ENCODE results near the gene ANKH.

ANKH gene

DNA sequence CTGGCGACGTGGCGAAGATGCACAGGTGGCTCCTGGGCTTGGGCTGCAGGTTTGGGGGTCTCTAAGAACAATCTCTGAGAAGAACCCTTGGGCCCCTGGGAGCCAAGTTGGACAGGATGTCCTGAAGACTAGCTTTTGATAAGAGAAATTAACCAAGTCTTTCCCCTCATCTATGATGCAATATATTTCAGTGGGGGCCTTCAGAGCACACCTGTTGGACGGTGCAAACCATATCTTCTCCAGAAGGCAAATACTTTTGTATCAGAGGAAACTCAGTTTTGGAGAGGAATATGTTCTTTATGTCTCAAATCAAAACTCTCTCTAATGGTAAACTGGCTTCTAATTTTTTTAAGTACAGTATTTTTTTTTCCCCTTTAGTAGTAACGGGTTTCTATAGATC, 178.5 kb downstream of the ANKH start:
- no peak for TF ChIP-seq ZBTB7A (IDR thresholded peaks at IDR 0.05; ENCODE audit: low read depth)
- no peak for TF ChIP-seq YY1 (IDR thresholded peaks at IDR 0.05; ENCODE audit: low read depth)
- TF ChIP-seq EGR1 (IDR thresholded peaks at IDR 0.05): no peak
- no peak for TF ChIP-seq TAF1 (IDR thresholded peaks at IDR 0.05; ENCODE audit: low read depth)
- TF ChIP-seq FOXM1 (IDR thresholded peaks at IDR 0.05; ENCODE audit: borderline replicate concordance, low read depth): no peak
- TF ChIP-seq, protein P1, sequence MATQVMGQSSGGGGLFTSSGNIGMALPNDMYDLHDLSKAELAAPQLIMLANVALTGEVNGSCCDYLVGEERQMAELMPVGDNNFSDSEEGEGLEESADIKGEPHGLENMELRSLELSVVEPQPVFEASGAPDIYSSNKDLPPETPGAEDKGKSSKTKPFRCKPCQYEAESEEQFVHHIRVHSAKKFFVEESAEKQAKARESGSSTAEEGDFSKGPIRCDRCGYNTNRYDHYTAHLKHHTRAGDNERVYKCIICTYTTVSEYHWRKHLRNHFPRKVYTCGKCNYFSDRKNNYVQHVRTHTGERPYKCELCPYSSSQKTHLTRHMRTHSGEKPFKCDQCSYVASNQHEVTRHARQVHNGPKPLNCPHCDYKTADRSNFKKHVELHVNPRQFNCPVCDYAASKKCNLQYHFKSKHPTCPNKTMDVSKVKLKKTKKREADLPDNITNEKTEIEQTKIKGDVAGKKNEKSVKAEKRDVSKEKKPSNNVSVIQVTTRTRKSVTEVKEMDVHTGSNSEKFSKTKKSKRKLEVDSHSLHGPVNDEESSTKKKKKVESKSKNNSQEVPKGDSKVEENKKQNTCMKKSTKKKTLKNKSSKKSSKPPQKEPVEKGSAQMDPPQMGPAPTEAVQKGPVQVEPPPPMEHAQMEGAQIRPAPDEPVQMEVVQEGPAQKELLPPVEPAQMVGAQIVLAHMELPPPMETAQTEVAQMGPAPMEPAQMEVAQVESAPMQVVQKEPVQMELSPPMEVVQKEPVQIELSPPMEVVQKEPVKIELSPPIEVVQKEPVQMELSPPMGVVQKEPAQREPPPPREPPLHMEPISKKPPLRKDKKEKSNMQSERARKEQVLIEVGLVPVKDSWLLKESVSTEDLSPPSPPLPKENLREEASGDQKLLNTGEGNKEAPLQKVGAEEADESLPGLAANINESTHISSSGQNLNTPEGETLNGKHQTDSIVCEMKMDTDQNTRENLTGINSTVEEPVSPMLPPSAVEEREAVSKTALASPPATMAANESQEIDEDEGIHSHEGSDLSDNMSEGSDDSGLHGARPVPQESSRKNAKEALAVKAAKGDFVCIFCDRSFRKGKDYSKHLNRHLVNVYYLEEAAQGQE (IDR thresholded peaks at IDR 0.05; ENCODE audit: low read depth): no peak
- no peak for TF ChIP-seq USF1 (IDR thresholded peaks at IDR 0.05)
- TF ChIP-seq TCF12 (IDR thresholded peaks at IDR 0.05; ENCODE audit: low read depth): no peak
- no peak for TF ChIP-seq EP300 (IDR thresholded peaks at IDR 0.05; ENCODE audit: borderline replicate concordance)
- TF ChIP-seq NFIC (IDR thresholded peaks at IDR 0.05): no peak
- no peak for TF ChIP-seq CREB1 (IDR thresholded peaks at IDR 0.05; ENCODE audit: low read depth)
- TF ChIP-seq RAD21 (IDR thresholded peaks at IDR 0.05; ENCODE audit: low read depth): no peak

DNA sequence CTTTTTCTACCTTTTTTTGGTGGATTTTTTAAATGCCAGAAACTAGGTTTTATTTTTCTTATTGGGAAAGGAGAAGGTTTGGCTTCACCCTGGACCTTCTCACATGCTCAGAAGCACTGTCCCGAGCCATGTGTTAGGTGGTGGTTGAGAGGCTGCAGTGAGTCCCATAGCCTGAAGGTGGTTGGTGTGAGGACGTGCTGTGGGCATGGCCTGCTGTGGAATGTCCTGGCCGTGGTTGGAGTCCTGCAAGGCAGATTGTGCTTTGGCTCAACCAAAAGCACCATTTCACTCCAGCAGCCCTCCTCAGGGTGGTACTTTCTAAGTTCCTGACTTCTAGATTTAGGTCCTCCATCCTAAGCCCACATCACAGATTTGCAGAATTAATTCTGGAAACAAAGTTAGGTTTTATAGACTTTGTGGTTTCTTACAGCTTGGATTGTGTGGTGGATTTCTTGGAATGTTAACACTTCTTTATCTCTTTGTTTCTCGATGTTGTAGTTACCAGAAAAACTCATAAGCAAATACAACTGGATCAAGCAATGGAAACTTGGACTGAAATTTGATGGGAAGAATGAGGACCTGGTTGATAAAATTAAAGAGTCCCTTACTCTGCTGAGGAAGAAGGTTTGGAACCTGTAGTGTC, 184.4 kb downstream of the ANKH start:
- TF ChIP-seq NFIC (IDR thresholded peaks at IDR 0.05) (no peak), TCF12 (IDR thresholded peaks at IDR 0.05; ENCODE audit: low read depth) (no peak), EP300 (IDR thresholded peaks at IDR 0.05; ENCODE audit: borderline replicate concordance) (no peak)

DNA sequence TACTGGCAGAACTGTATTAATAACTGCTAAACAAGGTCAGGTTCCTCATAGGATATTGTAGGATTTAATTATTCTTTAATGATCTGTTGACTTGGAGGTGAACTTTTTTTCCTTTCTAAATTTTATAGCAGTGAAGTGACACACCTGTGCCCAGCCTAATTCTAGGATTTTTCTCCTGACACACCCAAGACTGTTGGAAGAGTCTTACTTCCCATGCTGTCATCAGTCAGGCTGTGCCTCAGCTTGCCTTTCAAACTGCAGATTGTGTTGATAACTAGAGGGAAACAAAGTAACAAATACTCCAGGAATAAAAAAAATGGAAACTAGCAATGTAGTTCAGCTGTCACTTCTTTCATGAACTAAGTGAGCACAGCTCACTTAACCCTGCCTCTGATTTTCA, 185.1 kb downstream of the ANKH start:
- TF ChIP-seq RAD21 (IDR thresholded peaks at IDR 0.05; ENCODE audit: low read depth) (no peak), TAF1 (IDR thresholded peaks at IDR 0.05; ENCODE audit: low read depth) (no peak), EGR1 (IDR thresholded peaks at IDR 0.05) (no peak), MAX (IDR thresholded peaks at IDR 0.05) (no peak), FOXM1 (IDR thresholded peaks at IDR 0.05; ENCODE audit: borderline replicate concordance, low read depth) (no peak), EP300 (IDR thresholded peaks at IDR 0.05; ENCODE audit: borderline replicate concordance) (no peak), CEBPB (IDR thresholded peaks at IDR 0.05) (no peak), YY1 (IDR thresholded peaks at IDR 0.05; ENCODE audit: low read depth) (no peak)
- TF ChIP-seq, protein P1 (IDR thresholded peaks at IDR 0.05; ENCODE audit: low read depth): no peak

DNA sequence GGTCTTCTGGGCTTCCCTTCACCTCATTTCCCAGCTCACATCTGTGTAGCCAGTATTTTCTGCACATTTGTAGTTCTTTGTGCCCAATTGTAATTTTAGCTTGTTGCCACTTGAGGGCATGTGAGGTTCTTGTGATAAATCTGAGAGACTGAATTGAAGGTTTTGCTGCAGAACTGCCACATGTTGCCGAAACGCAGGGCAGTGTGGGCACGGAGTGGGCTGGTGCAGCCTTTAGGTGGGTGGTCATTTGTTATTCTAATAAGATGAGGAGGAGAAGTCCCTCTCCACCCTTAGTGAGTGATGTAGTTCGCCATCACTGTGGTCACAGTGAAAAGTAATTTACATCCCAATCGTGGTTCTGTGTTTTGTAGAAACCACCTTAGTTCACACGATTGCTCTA, 185.8 kb downstream of the ANKH start:
- TF ChIP-seq ZBTB7A (IDR thresholded peaks at IDR 0.05; ENCODE audit: low read depth) (no peak), RAD21 (IDR thresholded peaks at IDR 0.05; ENCODE audit: low read depth) (peak; percentile 54)

GRCh38 chr5:14684757-14685156, 186.8 kb downstream of the ANKH start:
- no peak for TF ChIP-seq MAX (IDR thresholded peaks at IDR 0.05)
- TF ChIP-seq, protein P1 (IDR thresholded peaks at IDR 0.05; ENCODE audit: low read depth): no peak

- no peak for TF ChIP-seq ZBTB7A (IDR thresholded peaks at IDR 0.05; ENCODE audit: low read depth)
- no peak for TF ChIP-seq CREB1 (IDR thresholded peaks at IDR 0.05; ENCODE audit: low read depth)
- TF ChIP-seq FOXM1 (IDR thresholded peaks at IDR 0.05; ENCODE audit: borderline replicate concordance, low read depth): no peak
- TF ChIP-seq EGR1 (IDR thresholded peaks at IDR 0.05): no peak
- no peak for TF ChIP-seq YY1 (IDR thresholded peaks at IDR 0.05; ENCODE audit: low read depth)
- TF ChIP-seq TAF1 (IDR thresholded peaks at IDR 0.05; ENCODE audit: low read depth): no peak
- no peak for TF ChIP-seq TEAD4 (IDR thresholded peaks at IDR 0.05)
- TF ChIP-seq, protein P1 (IDR thresholded peaks at IDR 0.05; ENCODE audit: low read depth): no peak
- TF ChIP-seq CEBPB (IDR thresholded peaks at IDR 0.05): no peak
- no peak for TF ChIP-seq NFIC (IDR thresholded peaks at IDR 0.05)
- TF ChIP-seq TCF12 (IDR thresholded peaks at IDR 0.05; ENCODE audit: low read depth): no peak
- no peak for TF ChIP-seq USF1 (IDR thresholded peaks at IDR 0.05)
- TF ChIP-seq RAD21 (IDR thresholded peaks at IDR 0.05; ENCODE audit: low read depth): no peak
- TF ChIP-seq MAX (IDR thresholded peaks at IDR 0.05): no peak
These were observed 187.6 kb downstream of the ANKH start for GRCh38 chr5:14683906-14684455.

All from Ishikawa (cell line).